ENCODE data around the gene LPAR3.
A peak's percentile ranks its signal among the peaks of the same experiment; 100 is the strongest.

The LPAR3 gene

GRCh38 chr1:84855691-84856630, 37.0 kb downstream of the LPAR3 start:
- no peak for DNase-seq

- DNase-seq, result no peak
Measured at GRCh38 chr1:84855168-84855567, 37.8 kb downstream of the LPAR3 start.

GRCh38 chr1:84853741-84854721, 39.0 kb downstream of the LPAR3 start:
- DNase-seq, result peak; percentile 27

- DNase-seq, result no peak
Measured at GRCh38 chr1:84851839-84852238, 41.2 kb downstream of the LPAR3 start.

GRCh38 chr1:84849357-84849975, 43.5 kb downstream of the LPAR3 start:
- DNase-seq, result no peak

GRCh38 chr1:84847253-84848250, 45.5 kb downstream of the LPAR3 start:
- DNase-seq, result no peak

- DNase-seq, result no peak
Measured at GRCh38 chr1:84846387-84846786, 46.6 kb downstream of the LPAR3 start.

- no peak for DNase-seq
Measured at GRCh38 chr1:84845357-84845756, 47.6 kb downstream of the LPAR3 start.

GRCh38 chr1:84844094-84844493, 48.9 kb downstream of the LPAR3 start:
- no peak for DNase-seq

- DNase-seq, result no peak
Measured at GRCh38 chr1:84842748-84843231, 50.2 kb downstream of the LPAR3 start.

- DNase-seq, result no peak
Measured at GRCh38 chr1:84841971-84842370, 51.0 kb downstream of the LPAR3 start.

- DNase-seq, result no peak
Measured at GRCh38 chr1:84840346-84840745, 52.7 kb downstream of the LPAR3 start.

GRCh38 chr1:84839544-84839943, 53.5 kb downstream of the LPAR3 start:
- DNase-seq, result no peak

- DNase-seq, result no peak
Measured at GRCh38 chr1:84836145-84836544, 56.9 kb downstream of the LPAR3 start.

- no peak for DNase-seq
Measured at GRCh38 chr1:84835169-84835568, 57.8 kb downstream of the LPAR3 start.

GRCh38 chr1:84834419-84835064, 58.5 kb downstream of the LPAR3 start:
- DNase-seq, result no peak

GRCh38 chr1:84833194-84833593, 59.8 kb downstream of the LPAR3 start:
- no peak for DNase-seq

- no peak for DNase-seq
Measured at GRCh38 chr1:84830136-84830535, 62.9 kb downstream of the LPAR3 start.

- DNase-seq, result no peak
Measured at GRCh38 chr1:84827976-84828375, 65.0 kb downstream of the LPAR3 start.

GRCh38 chr1:84827555-84827954, 65.5 kb downstream of the LPAR3 start:
- DNase-seq, result no peak

GRCh38 chr1:84825161-84825560, 67.8 kb downstream of the LPAR3 start:
- DNase-seq, result no peak
